Gastrocnemius medialis (tissue), 4 donors: ENCODE results near the gene ACOXL.
"Not testable (repeated sequence)": the region's sequence is repeated elsewhere in the genome, so short reads cannot be mapped to it uniquely, and the experiment has no call there.

Experiments used
- CTCF ChIP-seq, 5 experiments: fragments of 450-650 bp in 3 of 5; fragments of 200-600 bp in 2 of 5; sonication (generic) in 2 of 5; IDR thresholded peaks in 4 of 5; conservative IDR thresholded peaks in 1 of 5; 1 replicate in 4 of 5; 2 replicates in 1 of 5; pipeline ENCODE4 v1.5.1; 2016 to 2019; ENCODE audit warnings: antibody characterized with exemption in 5 of 5, mild to moderate bottlenecking in 3 of 5, moderate library complexity in 3 of 5
- POLR2A ChIP-seq, 2 donors: fragments of 450-650 bp; IDR thresholded peaks; one replicate each; pipeline ENCODE4 v1.6.1; 2017; ENCODE audit warnings: antibody characterized with exemption in 2 of 2, mild to moderate bottlenecking in 2 of 2, moderate library complexity in 2 of 2

- TF ChIP-seq CTCF (IDR thresholded peaks at IDR 0.05 in 4 of 5, conservative IDR thresholded peaks at IDR 0.05 in 1 of 5); POLR2A (IDR thresholded peaks at IDR 0.05): not testable (repeated sequence)
These were observed 34.1 kb upstream of the ACOXL start for GRCh38 chr2:110698253-110698652.
